Endodermal cell (in vitro differentiated cells): Measurements from ENCODE around the gene TIE1. TPM values are rescaled to one million over a fixed set of nuclear protein-coding genes. Genes with fewer than 3 reads are reported as not detected.

Experiments
- DNase-seq: peaks from one replicate; pipeline ENCODE4 v3.0.0-alpha.2; 2017
- H3K27ac ChIP-seq: 2 replicates; pipeline ENCODE4 v1.5.1; 2013; ENCODE audit warnings: mild to moderate bottlenecking, low read depth, low read length, moderate library complexity
- H3K27me3 ChIP-seq: 2 replicates; pipeline ENCODE4 v1.6.1; 2013; ENCODE audit warnings: mild to moderate bottlenecking, low read length, moderate library complexity; ENCODE audit not compliant: insufficient read depth, control insufficient read depth, poor library complexity, severe bottlenecking
- H3K36me3 ChIP-seq: 2 replicates; pipeline ENCODE4 v1.7.0; 2013; ENCODE audit warnings: mild to moderate bottlenecking, low read length, moderate library complexity; ENCODE audit not compliant: control insufficient read depth, insufficient read depth
- H3K4me1 ChIP-seq: one replicate; pipeline ENCODE4 v1.7.0; 2013; ENCODE audit warnings: low read length; ENCODE audit not compliant: control insufficient read depth, insufficient read depth
- H3K4me3 ChIP-seq: 2 replicates; pipeline ENCODE4 v1.5.1; 2013; ENCODE audit warnings: mild to moderate bottlenecking, low read length, moderate library complexity
- H3K9ac ChIP-seq: 2 replicates; pipeline ENCODE4 v1.6.1; 2013; ENCODE audit warnings: mild to moderate bottlenecking, low read length, moderate library complexity; ENCODE audit not compliant: poor library complexity, severe bottlenecking; ENCODE audit errors: extremely low read depth
- H3K9me3 ChIP-seq: 2 replicates; pipeline ENCODE4 v1.6.1; 2013; ENCODE audit warnings: mild to moderate bottlenecking, low read length, moderate library complexity; ENCODE audit not compliant: control insufficient read depth
- H3K27ac Mint-ChIP-seq: 2 replicates; pipeline ENCODE4 v1.8.0; 2020; ENCODE audit warnings: mixed read lengths
- H3K27me3 Mint-ChIP-seq: 2 replicates; pipeline ENCODE4 v1.8.0; 2021; ENCODE audit warnings: mild to moderate bottlenecking, mixed read lengths; ENCODE audit not compliant: insufficient read depth
- H3K36me3 Mint-ChIP-seq: 2 replicates; pipeline ENCODE4 v1.8.0; 2020; ENCODE audit warnings: low read depth, mixed read lengths
- H3K4me1 Mint-ChIP-seq: 2 replicates; pipeline ENCODE4 v1.8.0; 2020; ENCODE audit warnings: mixed read lengths
- H3K4me3 Mint-ChIP-seq: 2 replicates; pipeline ENCODE4 v1.8.0; 2020; ENCODE audit warnings: mild to moderate bottlenecking, moderate library complexity, mixed read lengths
- H3K9me3 Mint-ChIP-seq: 2 replicates; pipeline ENCODE4 v1.8.0; 2020; ENCODE audit warnings: mild to moderate bottlenecking, mixed read lengths
- WGBS, 2 experiments: methylation state at CpG; one replicate each; pipeline versions ENCODE4 v1.1.5 to v1.1.7; 2013; ENCODE audit warnings: missing lambda C conversion rate in 2 of 2, mixed read lengths in 1 of 2; ENCODE audit not compliant: insufficient coverage in 1 of 2, insufficient read length in 1 of 2; 5-methylcytosine and 5-hydroxymethylcytosine counted together
- total RNA-seq, 2 donors: library from RNA; stranded (reverse); fragmentation: NEBNext Ultra II Directional in 1 of 2; extraction: Animal tissue kit (Norgen Biotek cat#: 25700) in 1 of 2; gene quantifications; 2 replicates in 1 of 2; 3 replicates in 1 of 2; pipeline ENCODE4 v1.2.1, GENCODE V29; 2021
- TF ChIP-seq, protein P1 (sequence below): fragments of 200-600 bp; sonication (generic); conservative IDR thresholded peaks from 2 replicates; pipeline ENCODE4 v1.5.0; 2021; ENCODE audit warnings: antibody characterized with exemption, mild to moderate bottlenecking

Gene TIE1
- total RNA-seq, 2 donors from 2014 or later: 0.40 to 0.99 TPM

DNA sequence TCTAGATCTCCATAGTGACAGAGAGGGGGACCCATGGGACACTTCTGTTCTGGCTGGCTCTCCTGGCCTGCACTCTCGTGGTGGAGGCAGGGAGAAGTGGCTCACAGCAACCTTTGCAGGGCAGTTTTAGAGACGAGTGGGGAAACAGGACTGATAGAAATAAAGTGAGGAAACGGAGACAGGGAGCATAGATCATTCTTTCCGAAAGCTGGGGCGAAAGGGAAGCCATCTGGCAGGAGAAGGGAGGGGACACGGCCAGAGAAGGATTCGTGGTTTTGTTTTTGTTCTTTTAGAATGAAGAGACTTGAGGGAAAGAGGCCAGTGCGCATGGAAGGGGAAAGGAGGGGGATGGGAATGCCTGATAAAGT is 3.5 kb downstream of the TIE1 start:
- DNase-seq: no peak
- H3K27me3 ChIP-seq: no peaks in the 10 kb centered on the region
- peaks cover 1% of the 10 kb centered on the region for H3K27me3 Mint-ChIP-seq
- H3K27ac ChIP-seq: no peak overlapping the region
- H3K4me3 ChIP-seq: no peak overlapping the region
- 86 to 87% methylated on average over 8 of the region's 8 CpGs for WGBS, 2 experiments
- no peaks in the 10 kb centered on the region for H3K36me3 ChIP-seq
- H3K9me3 Mint-ChIP-seq: no peaks in the 10 kb centered on the region
- peaks cover 17% of the 10 kb centered on the region for H3K4me1 Mint-ChIP-seq
- no peak overlapping the region for H3K9ac ChIP-seq
- no peaks in the 10 kb centered on the region for H3K9me3 ChIP-seq
- peak overlapping the region; percentile 5 for H3K27ac Mint-ChIP-seq
- no peaks in the 10 kb centered on the region for H3K4me1 ChIP-seq
- no peaks in the 10 kb centered on the region for H3K36me3 Mint-ChIP-seq
- TF ChIP-seq, protein P1, sequence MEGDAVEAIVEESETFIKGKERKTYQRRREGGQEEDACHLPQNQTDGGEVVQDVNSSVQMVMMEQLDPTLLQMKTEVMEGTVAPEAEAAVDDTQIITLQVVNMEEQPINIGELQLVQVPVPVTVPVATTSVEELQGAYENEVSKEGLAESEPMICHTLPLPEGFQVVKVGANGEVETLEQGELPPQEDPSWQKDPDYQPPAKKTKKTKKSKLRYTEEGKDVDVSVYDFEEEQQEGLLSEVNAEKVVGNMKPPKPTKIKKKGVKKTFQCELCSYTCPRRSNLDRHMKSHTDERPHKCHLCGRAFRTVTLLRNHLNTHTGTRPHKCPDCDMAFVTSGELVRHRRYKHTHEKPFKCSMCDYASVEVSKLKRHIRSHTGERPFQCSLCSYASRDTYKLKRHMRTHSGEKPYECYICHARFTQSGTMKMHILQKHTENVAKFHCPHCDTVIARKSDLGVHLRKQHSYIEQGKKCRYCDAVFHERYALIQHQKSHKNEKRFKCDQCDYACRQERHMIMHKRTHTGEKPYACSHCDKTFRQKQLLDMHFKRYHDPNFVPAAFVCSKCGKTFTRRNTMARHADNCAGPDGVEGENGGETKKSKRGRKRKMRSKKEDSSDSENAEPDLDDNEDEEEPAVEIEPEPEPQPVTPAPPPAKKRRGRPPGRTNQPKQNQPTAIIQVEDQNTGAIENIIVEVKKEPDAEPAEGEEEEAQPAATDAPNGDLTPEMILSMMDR: no peak
- no peak overlapping the region for H3K4me3 Mint-ChIP-seq

DNA sequence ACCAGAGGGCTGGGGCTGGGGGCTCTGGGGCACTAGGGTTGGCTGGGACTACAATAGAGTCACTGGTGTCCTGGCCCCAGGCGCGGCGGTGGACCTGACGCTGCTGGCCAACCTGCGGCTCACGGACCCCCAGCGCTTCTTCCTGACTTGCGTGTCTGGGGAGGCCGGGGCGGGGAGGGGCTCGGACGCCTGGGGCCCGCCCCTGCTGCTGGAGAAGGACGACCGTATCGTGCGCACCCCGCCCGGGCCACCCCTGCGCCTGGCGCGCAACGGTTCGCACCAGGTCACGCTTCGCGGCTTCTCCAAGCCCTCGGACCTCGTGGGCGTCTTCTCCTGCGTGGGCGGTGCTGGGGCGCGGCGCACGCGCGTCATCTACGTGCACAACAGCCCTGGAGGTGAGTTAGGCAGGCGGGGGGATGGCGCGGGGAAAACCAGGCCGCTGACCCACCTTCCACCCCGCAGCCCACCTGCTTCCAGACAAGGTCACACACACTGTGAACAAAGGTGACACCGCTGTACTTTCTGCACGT is 4.1 kb downstream of the TIE1 start:
- 97 to 99% methylated on average over 37 to 46 of the region's 46 CpGs for WGBS, 2 experiments
- H3K4me3 ChIP-seq: no peak overlapping the region
- DNase-seq: no peak
- peaks cover 1% of the 10 kb centered on the region for H3K27me3 Mint-ChIP-seq
- H3K9me3 Mint-ChIP-seq: no peaks in the 10 kb centered on the region
- no peak overlapping the region for H3K27ac ChIP-seq
- H3K27me3 ChIP-seq: no peaks in the 10 kb centered on the region
- no peak overlapping the region for H3K9ac ChIP-seq
- no peaks in the 10 kb centered on the region for H3K4me1 ChIP-seq
- no peaks in the 10 kb centered on the region for H3K36me3 ChIP-seq
- H3K4me1 Mint-ChIP-seq: peaks cover 17% of the 10 kb centered on the region
- H3K9me3 ChIP-seq: no peaks in the 10 kb centered on the region
- no peak overlapping the region for H3K27ac Mint-ChIP-seq
- H3K4me3 Mint-ChIP-seq: no peak overlapping the region
- TF ChIP-seq, protein P1: no peak
- no peaks in the 10 kb centered on the region for H3K36me3 Mint-ChIP-seq

DNA sequence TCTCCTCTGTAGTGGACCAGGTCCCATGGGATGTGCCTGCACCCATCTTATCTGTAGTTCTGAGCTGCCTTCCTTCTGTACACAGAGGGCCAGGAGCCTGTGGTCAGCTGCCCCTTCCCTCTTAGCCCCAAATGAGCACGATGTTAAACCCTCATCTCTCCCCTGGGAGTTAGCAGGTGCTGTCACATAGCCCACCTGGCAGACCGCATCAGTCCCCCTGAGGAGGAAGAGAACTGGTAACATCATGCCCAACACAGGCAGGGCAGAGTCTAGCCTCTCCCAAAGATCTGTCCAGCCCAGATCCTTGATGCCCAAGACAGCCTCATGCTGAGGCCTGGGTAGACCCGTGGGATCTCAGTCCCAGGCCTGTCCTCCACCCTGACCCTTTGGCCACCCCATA is 4.7 kb downstream of the TIE1 start:
- no peaks in the 10 kb centered on the region for H3K9me3 ChIP-seq
- Mint-ChIP-seq H3K27ac (no peak overlapping the region), H3K4me3 (no peak overlapping the region), H3K36me3 (no peaks in the 10 kb centered on the region), H3K4me1 (peaks cover 17% of the 10 kb centered on the region), H3K9me3 (no peaks in the 10 kb centered on the region), H3K27me3 (peaks cover 1% of the 10 kb centered on the region)
- no peak overlapping the region for H3K27ac ChIP-seq
- no peaks in the 10 kb centered on the region for H3K4me1 ChIP-seq
- no peak overlapping the region for H3K4me3 ChIP-seq
- no peaks in the 10 kb centered on the region for H3K27me3 ChIP-seq
- WGBS, 2 experiments: 94 to 95% methylated on average over 2 to 3 of the region's 3 CpGs
- H3K36me3 ChIP-seq: no peaks in the 10 kb centered on the region
- no peak overlapping the region for H3K9ac ChIP-seq
- DNase-seq: no peak
- TF ChIP-seq, protein P1: no peak
